Transverse colon (tissue), 4 donors: ENCODE data around the gene OTUB2.

Source experiments
- CTCF ChIP-seq, 5 experiments: fragments of 200-600 bp in 3 of 5; fragments of 450-650 bp in 2 of 5; sonication (generic) in 3 of 5; IDR thresholded peaks; 1 replicate in 2 of 5; 2 replicates in 3 of 5; pipeline ENCODE4 v1.5.1; 2016 to 2017; ENCODE audit warnings: antibody characterized with exemption in 5 of 5, inconsistent platforms in 3 of 5, mild to moderate bottlenecking in 2 of 5, moderate library complexity in 1 of 5
- POLR2A ChIP-seq: fragments of 450-650 bp; IDR thresholded peaks from one replicate; pipeline ENCODE4 v1.6.1; 2016; ENCODE audit warnings: antibody characterized with exemption, mild to moderate bottlenecking, moderate library complexity
- POLR2AphosphoS5 ChIP-seq, 3 donors: sonication (generic); formaldehyde crosslinking; IDR thresholded peaks; one replicate each; pipeline ENCODE4 v1.6.1; 2016; ENCODE audit warnings: antibody characterized with exemption in 3 of 3

DNA sequence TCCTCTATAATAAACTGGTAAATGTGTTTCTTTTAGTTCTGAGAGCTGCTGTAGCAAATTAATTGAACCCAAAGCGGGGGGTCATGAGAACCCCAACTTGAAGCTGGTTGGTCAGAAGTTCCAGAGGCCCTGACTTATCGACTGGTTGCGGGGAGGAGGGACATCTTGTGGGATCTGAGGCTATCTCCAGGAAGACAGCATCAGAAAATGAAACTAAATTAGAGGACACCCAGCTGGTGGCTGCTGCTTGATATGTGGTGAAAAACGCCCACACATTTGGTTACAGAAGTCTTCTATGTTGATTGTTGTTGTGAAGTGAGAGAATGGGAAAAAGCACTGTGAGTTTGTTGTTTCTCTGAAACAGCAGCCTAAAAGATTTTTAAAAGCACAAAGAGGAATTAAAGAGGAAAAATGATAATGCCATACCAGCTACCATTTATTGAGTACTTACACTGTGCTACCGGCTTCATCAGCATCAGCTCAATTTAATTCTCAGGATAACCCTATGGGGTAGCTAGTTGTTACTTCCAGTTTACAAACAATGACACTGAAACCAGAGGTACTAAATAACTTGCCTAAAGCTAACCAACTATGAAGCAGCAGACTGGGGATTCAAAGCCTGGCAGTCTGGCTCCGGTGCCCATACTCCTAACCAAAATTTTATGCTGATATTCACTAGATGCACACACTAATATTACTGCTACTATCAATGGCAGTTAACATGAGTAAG is 30.6 kb downstream of the OTUB2 start:
- TF ChIP-seq CTCF (IDR thresholded peaks at IDR 0.05) = no peak
- no peak for TF ChIP-seq POLR2AphosphoS5 (IDR thresholded peaks at IDR 0.05)
- TF ChIP-seq POLR2A = no peak
